ENCODE data around the gene IQCN.

IQCN gene

GRCh38 chr19:18291590-18292461 is 17.6 kb upstream of the IQCN start:
- H3K4me3 ChIP-seq (ENCODE audit: low read length) = peak overlapping the region; percentile 33
- TF ChIP-seq CTCF (IDR thresholded peaks at IDR 0.05; ENCODE audit: insufficient read depth, low read depth, low read length, missing control alignments) = no peak
- peak; percentile 39 for DNase-seq (ENCODE audit: low read depth)

- DNase-seq (ENCODE audit: low read depth) = no peak
- H3K4me3 ChIP-seq (ENCODE audit: low read length) = no peak overlapping the region
These were observed 16.8 kb upstream of the IQCN start for GRCh38 chr19:18291019-18291524.

GRCh38 chr19:18290302-18291018 is 16.2 kb upstream of the IQCN start:
- DNase-seq (ENCODE audit: low read depth) = no peak
- H3K4me3 ChIP-seq (ENCODE audit: low read length) = no peak overlapping the region
- TF ChIP-seq CTCF (IDR thresholded peaks at IDR 0.05; ENCODE audit: insufficient read depth, low read depth, low read length, missing control alignments) = no peak

More at GRCh38 chr19:18291019-18291524, 16.8 kb upstream of the IQCN start:
- no peak for TF ChIP-seq CTCF (IDR thresholded peaks at IDR 0.05; ENCODE audit: insufficient read depth, low read depth, low read length, missing control alignments)

GRCh38 chr19:18289471-18290301 is 15.4 kb upstream of the IQCN start:
- H3K4me3 ChIP-seq (ENCODE audit: low read length) = no peak overlapping the region
- TF ChIP-seq CTCF (IDR thresholded peaks at IDR 0.05; ENCODE audit: insufficient read depth, low read depth, low read length, missing control alignments) = no peak
- DNase-seq (ENCODE audit: low read depth) = no peak

GRCh38 chr19:18287836-18288772 is 13.9 kb upstream of the IQCN start:
- no peak overlapping the region for H3K4me3 ChIP-seq (ENCODE audit: low read length)
- DNase-seq (ENCODE audit: low read depth) = no peak
- no peak for TF ChIP-seq CTCF (IDR thresholded peaks at IDR 0.05; ENCODE audit: insufficient read depth, low read depth, low read length, missing control alignments)

Data from epithelial cell of esophagus (primary cell).